ENCODE measurements around the gene ETNK2. TPM values are rescaled to one million over a fixed set of nuclear protein-coding genes. Genes with fewer than 3 reads are reported as not detected.
"Not testable (repeated sequence)": the region's sequence is repeated elsewhere in the genome, so short reads cannot be mapped to it uniquely, and the experiment has no call there.

Gene ETNK2
- polyA plus RNA-seq, 2 donors: 9.5 to 16.1 TPM

DNA sequence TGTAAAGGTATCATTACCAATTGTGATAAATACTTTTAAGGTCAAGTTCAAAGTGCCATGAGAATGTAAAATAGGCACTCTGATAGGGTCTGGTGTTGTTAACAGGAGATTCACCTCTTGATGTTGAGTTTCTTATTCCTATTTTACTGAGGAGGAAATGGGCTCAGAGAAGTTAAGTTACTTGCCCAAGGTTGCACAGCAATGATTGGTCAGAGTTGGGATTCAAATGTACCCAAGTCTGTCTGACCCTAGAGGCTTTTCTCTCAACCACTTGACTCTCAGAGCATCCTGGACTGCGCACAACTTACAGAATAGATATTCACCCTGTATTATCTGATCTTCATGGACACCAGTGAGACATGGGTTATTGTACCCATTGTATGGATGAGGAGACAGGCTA, 45.0 kb downstream of the ETNK2 start:
- Histone ChIP-seq H3K4me1 (ENCODE audit: control insufficient read depth in 2 of 2, insufficient read depth in 2 of 2, low read length in 1 of 2) (peaks cover 8 to 18% of the 10 kb centered on the region in 2 donors), H3K36me3 (ENCODE audit: control insufficient read depth in 2 of 2, insufficient read depth in 2 of 2, low read length in 1 of 2) (no peaks in the 10 kb centered on the region), H3K9me3 (ENCODE audit: control insufficient read depth in 2 of 2, insufficient read depth in 1 of 2, low read depth in 1 of 2, low read length in 1 of 2) (no peaks in the 10 kb centered on the region), H3K4me3 (ENCODE audit: low read depth in 1 of 2, low read length in 2 of 2) (no peak overlapping the region), H3K27me3 (ENCODE audit: control insufficient read depth in 1 of 2, insufficient read depth in 2 of 2, low read length in 2 of 2) (no peaks in the 10 kb centered on the region), H3K27ac (ENCODE audit: low read depth in 2 of 2, low read length in 1 of 2) (no peak overlapping the region)
- 95 to 97% methylated on average over 1 of the region's 1 CpG for WGBS, 2 donors

DNA sequence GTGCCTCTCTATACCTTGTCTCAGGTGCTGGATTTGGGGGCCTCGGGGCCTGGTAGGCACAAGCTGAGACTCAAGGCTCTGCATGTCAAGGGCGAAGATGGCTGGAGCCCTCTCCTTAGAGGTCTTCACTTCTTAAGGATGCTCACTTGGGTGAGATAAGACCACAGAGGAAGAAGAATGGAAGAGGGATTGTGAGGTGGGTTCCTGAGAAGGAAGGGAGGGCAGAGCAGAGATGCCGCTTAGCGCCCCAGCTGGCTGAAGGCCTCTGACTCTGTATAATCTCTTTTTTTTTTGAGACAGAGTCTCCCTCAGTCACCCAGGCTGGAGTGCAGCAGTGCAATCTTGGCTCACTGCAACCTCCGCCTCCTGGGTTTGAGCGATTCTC, 46.7 kb downstream of the ETNK2 start:
- Histone ChIP-seq H3K36me3 (ENCODE audit: control insufficient read depth in 2 of 2, insufficient read depth in 2 of 2, low read length in 1 of 2) (no peaks in the 10 kb centered on the region), H3K27me3 (ENCODE audit: control insufficient read depth in 1 of 2, insufficient read depth in 2 of 2, low read length in 2 of 2) (no peaks in the 10 kb centered on the region), H3K9me3 (ENCODE audit: control insufficient read depth in 2 of 2, insufficient read depth in 1 of 2, low read depth in 1 of 2, low read length in 1 of 2) (no peaks in the 10 kb centered on the region), H3K4me3 (ENCODE audit: low read depth in 1 of 2, low read length in 2 of 2) (no peak overlapping the region), H3K4me1 (ENCODE audit: control insufficient read depth in 2 of 2, insufficient read depth in 2 of 2, low read length in 1 of 2) (peaks cover 8 to 21% of the 10 kb centered on the region in 2 donors), H3K27ac (ENCODE audit: low read depth in 2 of 2, low read length in 1 of 2) (no peak overlapping the region)
- WGBS, 2 donors: 83 to 86% methylated on average over 6 of the region's 6 CpGs

DNA sequence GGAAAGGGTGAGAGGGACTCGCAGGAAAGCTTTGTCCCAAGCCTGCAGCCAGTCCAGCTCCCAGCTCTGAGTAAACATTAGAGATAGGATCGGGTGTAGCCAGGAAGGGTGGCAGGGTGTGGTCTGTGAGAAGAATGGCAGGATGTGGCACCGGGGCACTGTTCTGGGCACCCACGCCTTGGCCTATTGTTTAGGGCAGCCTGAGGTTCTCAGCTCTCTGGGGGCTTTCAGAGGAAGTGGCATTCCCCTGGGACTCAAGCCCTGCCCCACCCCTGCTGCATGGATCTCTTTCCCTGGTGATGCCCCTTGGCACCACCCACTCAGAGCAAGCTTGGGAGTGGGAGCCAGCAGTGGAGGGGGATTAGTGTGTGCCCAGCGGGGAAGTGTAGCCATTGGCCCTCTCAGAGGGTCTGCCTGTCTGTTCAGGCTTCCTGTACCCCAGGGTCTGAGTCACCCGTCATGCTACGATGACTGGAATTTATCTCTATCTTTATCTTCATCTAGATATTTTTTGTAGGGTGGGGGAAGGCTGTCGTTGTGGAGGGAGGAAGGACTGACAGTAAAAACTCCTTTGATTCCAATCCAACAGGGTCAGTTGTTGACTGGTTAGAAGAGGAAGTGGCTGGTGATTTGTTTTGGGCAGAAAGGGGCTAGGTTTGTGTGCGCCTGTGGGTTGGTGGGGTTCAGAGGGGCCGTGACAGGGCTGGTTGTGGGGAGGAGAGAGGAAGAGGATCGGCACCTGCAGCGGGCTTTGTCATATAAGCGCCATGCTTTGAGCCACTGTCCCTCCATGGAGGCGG, 47.3 kb downstream of the ETNK2 start:
- H3K36me3 ChIP-seq (ENCODE audit: control insufficient read depth in 2 of 2, insufficient read depth in 2 of 2, low read length in 1 of 2): no peaks in the 10 kb centered on the region
- peaks cover 8 to 21% of the 10 kb centered on the region in 2 donors for H3K4me1 ChIP-seq (ENCODE audit: control insufficient read depth in 2 of 2, insufficient read depth in 2 of 2, low read length in 1 of 2)
- peak overlapping the region; percentile 5 to 19 for H3K27ac ChIP-seq (ENCODE audit: low read depth in 2 of 2, low read length in 1 of 2)
- H3K4me3 ChIP-seq (ENCODE audit: low read depth in 1 of 2, low read length in 2 of 2): no peak overlapping the region
- no peaks in the 10 kb centered on the region for H3K9me3 ChIP-seq (ENCODE audit: control insufficient read depth in 2 of 2, insufficient read depth in 1 of 2, low read depth in 1 of 2, low read length in 1 of 2)
- no peaks in the 10 kb centered on the region for H3K27me3 ChIP-seq (ENCODE audit: control insufficient read depth in 1 of 2, insufficient read depth in 2 of 2, low read length in 2 of 2)
- WGBS, 2 donors: 49 to 50% methylated on average over 13 to 14 of the region's 14 CpGs

DNA sequence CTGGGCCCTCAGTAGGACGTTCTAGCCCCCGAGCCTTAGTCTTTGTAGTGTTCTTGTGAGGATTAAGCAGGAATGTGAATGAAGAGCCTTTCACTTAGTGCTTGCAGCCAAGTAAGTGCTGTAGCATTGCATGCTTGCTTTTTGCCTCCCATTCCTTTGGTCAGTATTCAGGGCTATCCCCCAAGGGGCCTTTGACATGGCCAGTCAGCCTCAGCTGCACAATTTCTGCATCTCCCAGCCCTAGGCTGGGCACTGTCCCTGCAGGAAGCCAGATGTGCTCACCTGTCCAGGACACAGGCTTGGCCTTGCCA, 48.5 kb downstream of the ETNK2 start:
- no peaks in the 10 kb centered on the region for H3K36me3 ChIP-seq (ENCODE audit: control insufficient read depth in 2 of 2, insufficient read depth in 2 of 2, low read length in 1 of 2)
- H3K4me3 ChIP-seq (ENCODE audit: low read depth in 1 of 2, low read length in 2 of 2): no peak overlapping the region
- no peaks in the 10 kb centered on the region for H3K9me3 ChIP-seq (ENCODE audit: control insufficient read depth in 2 of 2, insufficient read depth in 1 of 2, low read depth in 1 of 2, low read length in 1 of 2)
- peaks cover 8 to 25% of the 10 kb centered on the region in 2 donors for H3K4me1 ChIP-seq (ENCODE audit: control insufficient read depth in 2 of 2, insufficient read depth in 2 of 2, low read length in 1 of 2)
- peak overlapping the region in 1 of 2 donors; percentile 19 for H3K27ac ChIP-seq (ENCODE audit: low read depth in 2 of 2, low read length in 1 of 2)
- WGBS, 2 donors: 29 to 44% methylated on average over 2 of the region's 2 CpGs
- no peaks in the 10 kb centered on the region for H3K27me3 ChIP-seq (ENCODE audit: control insufficient read depth in 1 of 2, insufficient read depth in 2 of 2, low read length in 2 of 2)

DNA sequence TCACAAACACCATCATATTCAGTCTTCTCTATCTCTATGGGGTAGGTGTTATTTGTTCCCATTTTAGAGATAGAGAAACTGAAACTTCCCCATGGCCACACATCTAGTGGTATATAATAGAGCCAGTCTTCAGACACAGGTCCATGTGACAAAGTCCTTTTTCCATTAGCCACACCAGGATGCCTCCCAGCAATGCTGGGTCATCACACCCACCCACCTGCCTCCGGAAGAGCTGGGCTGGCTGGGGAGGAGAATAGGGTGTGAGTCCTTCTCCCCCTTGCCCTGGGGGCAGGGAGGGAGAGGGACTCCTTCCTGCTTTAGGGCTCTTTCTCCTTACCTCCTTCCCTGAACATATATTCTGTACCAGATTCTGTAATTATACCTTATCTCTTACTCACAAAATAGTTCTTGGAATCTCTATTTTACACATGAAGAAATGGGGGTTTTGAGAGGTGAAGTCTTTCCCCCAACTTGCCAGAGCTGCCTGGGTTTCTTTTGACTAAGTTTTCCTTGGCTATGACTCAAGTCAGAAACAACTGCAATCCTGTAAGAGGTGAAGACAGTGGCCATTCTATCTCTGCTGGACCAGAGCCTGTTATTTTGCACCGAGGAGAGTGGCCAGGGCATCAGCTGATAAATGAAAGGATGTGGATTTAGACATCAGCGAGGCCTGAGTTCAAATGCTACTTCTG, 49.0 kb downstream of the ETNK2 start:
- H3K27me3 ChIP-seq (ENCODE audit: control insufficient read depth in 1 of 2, insufficient read depth in 2 of 2, low read length in 2 of 2): no peaks in the 10 kb centered on the region
- WGBS, 2 donors: 33 to 54% methylated on average over 3 of the region's 3 CpGs
- no peaks in the 10 kb centered on the region for H3K36me3 ChIP-seq (ENCODE audit: control insufficient read depth in 2 of 2, insufficient read depth in 2 of 2, low read length in 1 of 2)
- H3K27ac ChIP-seq (ENCODE audit: low read depth in 2 of 2, low read length in 1 of 2): peak overlapping the region in 1 of 2 donors; percentile 38
- H3K4me3 ChIP-seq (ENCODE audit: low read depth in 1 of 2, low read length in 2 of 2): no peak overlapping the region
- H3K4me1 ChIP-seq (ENCODE audit: control insufficient read depth in 2 of 2, insufficient read depth in 2 of 2, low read length in 1 of 2): peaks cover 8 to 25% of the 10 kb centered on the region in 2 donors
- no peaks in the 10 kb centered on the region for H3K9me3 ChIP-seq (ENCODE audit: control insufficient read depth in 2 of 2, insufficient read depth in 1 of 2, low read depth in 1 of 2, low read length in 1 of 2)

DNA sequence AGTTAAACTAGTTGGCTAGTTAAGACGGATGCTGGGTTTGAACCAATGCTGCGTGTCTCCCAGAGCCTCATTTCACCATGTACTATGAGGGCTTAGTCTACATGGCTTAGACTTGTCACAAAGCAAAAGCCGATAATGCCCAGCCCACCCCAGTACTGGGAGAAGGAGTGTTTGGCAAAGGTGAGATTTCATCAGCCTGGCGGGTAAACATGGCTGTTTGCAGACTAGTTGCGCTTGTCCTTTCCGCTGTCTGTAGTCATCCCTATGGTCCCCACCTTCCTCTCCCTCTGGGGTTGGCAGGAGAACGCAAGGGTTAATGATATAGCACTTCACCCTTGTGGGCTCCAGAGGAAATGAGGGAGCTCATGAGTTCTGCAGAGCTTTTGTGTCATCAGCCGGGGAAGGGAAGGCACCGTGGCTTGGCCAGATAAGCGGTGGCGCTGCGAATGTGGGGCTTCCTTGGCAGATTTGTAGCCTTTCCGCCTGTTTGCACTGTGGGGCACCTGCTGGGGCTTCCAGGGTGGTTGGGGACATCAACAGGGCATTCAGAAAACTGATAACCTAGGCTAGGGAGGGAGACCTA, 49.7 kb downstream of the ETNK2 start:
- WGBS, 2 donors: 62 to 72% methylated on average over 13 of the region's 13 CpGs
- no peak overlapping the region for H3K4me3 ChIP-seq (ENCODE audit: low read depth in 1 of 2, low read length in 2 of 2)
- H3K4me1 ChIP-seq (ENCODE audit: control insufficient read depth in 2 of 2, insufficient read depth in 2 of 2, low read length in 1 of 2): peaks cover 8 to 22% of the 10 kb centered on the region in 2 donors
- no peaks in the 10 kb centered on the region for H3K36me3 ChIP-seq (ENCODE audit: control insufficient read depth in 2 of 2, insufficient read depth in 2 of 2, low read length in 1 of 2)
- H3K9me3 ChIP-seq (ENCODE audit: control insufficient read depth in 2 of 2, insufficient read depth in 1 of 2, low read depth in 1 of 2, low read length in 1 of 2): no peaks in the 10 kb centered on the region
- H3K27ac ChIP-seq (ENCODE audit: low read depth in 2 of 2, low read length in 1 of 2): no peak overlapping the region
- no peaks in the 10 kb centered on the region for H3K27me3 ChIP-seq (ENCODE audit: control insufficient read depth in 1 of 2, insufficient read depth in 2 of 2, low read length in 2 of 2)

DNA sequence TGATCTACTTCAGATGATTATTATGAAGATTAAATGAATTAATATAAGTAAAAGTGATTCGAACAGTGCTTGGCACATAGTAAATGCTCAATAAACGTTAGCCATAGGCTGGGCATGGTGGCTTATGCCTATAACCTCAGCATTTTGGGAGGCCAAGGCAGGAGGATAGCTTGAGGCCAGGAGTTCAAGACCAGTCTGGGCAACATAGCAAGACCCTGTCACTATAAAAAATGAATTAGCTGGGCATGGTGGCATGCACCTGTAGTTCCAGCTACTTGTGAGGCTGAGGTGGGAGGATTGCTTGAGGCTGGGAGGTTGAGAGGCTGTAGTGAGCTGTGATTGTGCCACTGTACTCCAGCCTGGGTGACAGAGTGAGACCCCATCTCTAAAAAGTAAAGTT, 52.1 kb downstream of the ETNK2 start:
- H3K9me3 ChIP-seq (ENCODE audit: control insufficient read depth in 2 of 2, insufficient read depth in 1 of 2, low read depth in 1 of 2, low read length in 1 of 2); H3K4me3 ChIP-seq (ENCODE audit: low read depth in 1 of 2, low read length in 2 of 2); H3K27me3 ChIP-seq (ENCODE audit: control insufficient read depth in 1 of 2, insufficient read depth in 2 of 2, low read length in 2 of 2); H3K27ac ChIP-seq (ENCODE audit: low read depth in 2 of 2, low read length in 1 of 2); H3K36me3 ChIP-seq (ENCODE audit: control insufficient read depth in 2 of 2, insufficient read depth in 2 of 2, low read length in 1 of 2): not testable (repeated sequence)
- H3K4me1 ChIP-seq (ENCODE audit: control insufficient read depth in 2 of 2, insufficient read depth in 2 of 2, low read length in 1 of 2): peaks cover 6 to 22% of the 10 kb centered on the region in 2 donors
- WGBS, 2 donors: 85 to 89% methylated on average over 2 of the region's 2 CpGs

DNA sequence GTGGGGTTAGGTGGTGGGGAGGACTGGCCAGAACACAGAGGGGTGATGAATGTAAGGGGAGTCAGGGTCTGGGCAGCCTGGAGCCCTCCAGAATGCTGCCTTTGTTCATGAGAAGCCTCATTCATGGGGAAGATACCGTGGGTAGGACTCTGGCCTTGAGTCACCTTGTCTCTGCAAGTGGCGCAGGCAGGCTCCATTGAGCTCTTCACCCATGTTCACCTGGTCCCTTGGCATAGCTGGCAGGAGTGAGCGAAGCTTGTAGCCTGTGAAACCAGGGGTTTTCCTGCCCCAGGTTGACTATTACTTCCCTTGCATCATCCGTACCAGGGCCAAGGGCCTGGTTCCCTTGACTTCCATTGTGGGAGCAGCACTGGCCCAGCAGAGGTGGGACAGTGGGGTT, 53.2 kb downstream of the ETNK2 start:
- Histone ChIP-seq H3K4me3 (ENCODE audit: low read depth in 1 of 2, low read length in 2 of 2) (no peak overlapping the region), H3K9me3 (ENCODE audit: control insufficient read depth in 2 of 2, insufficient read depth in 1 of 2, low read depth in 1 of 2, low read length in 1 of 2) (no peaks in the 10 kb centered on the region), H3K4me1 (ENCODE audit: control insufficient read depth in 2 of 2, insufficient read depth in 2 of 2, low read length in 1 of 2) (peaks cover 5 to 13% of the 10 kb centered on the region in 2 donors), H3K27me3 (ENCODE audit: control insufficient read depth in 1 of 2, insufficient read depth in 2 of 2, low read length in 2 of 2) (no peaks in the 10 kb centered on the region), H3K27ac (ENCODE audit: low read depth in 2 of 2, low read length in 1 of 2) (no peak overlapping the region), H3K36me3 (ENCODE audit: control insufficient read depth in 2 of 2, insufficient read depth in 2 of 2, low read length in 1 of 2) (no peaks in the 10 kb centered on the region)
- 81 to 89% methylated on average over 4 of the region's 4 CpGs for WGBS, 2 donors

DNA sequence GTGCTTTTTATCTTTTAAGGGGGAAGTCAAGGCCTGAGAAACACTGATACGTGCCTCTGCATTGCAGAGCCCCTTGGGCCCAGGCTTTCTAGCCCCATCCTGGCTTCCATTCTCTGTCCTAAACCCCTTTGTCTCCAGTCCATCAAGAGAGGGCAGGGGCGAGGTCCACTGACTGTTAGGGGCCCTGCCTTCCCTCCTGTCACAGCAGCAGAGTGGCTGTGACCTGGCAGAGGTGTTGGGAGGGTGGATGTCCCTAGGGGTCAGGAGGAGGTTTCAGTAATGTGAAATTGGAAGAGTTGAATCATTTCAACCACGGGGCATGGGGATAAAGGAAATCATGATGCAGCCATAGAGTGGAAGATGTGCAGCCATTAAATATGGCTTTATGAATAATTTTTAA, 54.9 kb downstream of the ETNK2 start:
- H3K27ac ChIP-seq (ENCODE audit: low read depth in 2 of 2, low read length in 1 of 2): no peak overlapping the region
- 72 to 74% methylated on average over 3 of the region's 3 CpGs for WGBS, 2 donors
- no peaks in the 10 kb centered on the region for H3K36me3 ChIP-seq (ENCODE audit: control insufficient read depth in 2 of 2, insufficient read depth in 2 of 2, low read length in 1 of 2)
- no peaks in the 10 kb centered on the region for H3K9me3 ChIP-seq (ENCODE audit: control insufficient read depth in 2 of 2, insufficient read depth in 1 of 2, low read depth in 1 of 2, low read length in 1 of 2)
- H3K4me1 ChIP-seq (ENCODE audit: control insufficient read depth in 2 of 2, insufficient read depth in 2 of 2, low read length in 1 of 2): peaks cover 4 to 7% of the 10 kb centered on the region in 2 donors
- H3K27me3 ChIP-seq (ENCODE audit: control insufficient read depth in 1 of 2, insufficient read depth in 2 of 2, low read length in 2 of 2): no peaks in the 10 kb centered on the region
- H3K4me3 ChIP-seq (ENCODE audit: low read depth in 1 of 2, low read length in 2 of 2): no peak overlapping the region
